Occipital lobe (tissue), 2 donors: Measurements from ENCODE around the gene CYP2E1. TPM values are rescaled to one million over a fixed set of nuclear protein-coding genes. Genes with fewer than 3 reads are reported as not detected.
"Not testable (repeated sequence)": the region's sequence is repeated elsewhere in the genome, so short reads cannot be mapped to it uniquely, and the experiment has no call there.

ENCODE experiments used
- DNase-seq: peaks from one replicate; lab custom pipeline; 2025; lab: John Stamatoyannopoulos, UW
- total RNA-seq: library from RNA; depleted of rRNA; stranded (reverse); fragments of >200 nt; gene quantifications from one replicate; pipeline ENCODE4 v1.2.3, GENCODE V29; 2014

Gene CYP2E1
- 10.5 TPM for total RNA-seq

GRCh38 chr10:133526957-133527588 is at the start of gene CYP2E1:
Gene CYP2E1, plus strand, starts transcription at chr10:133527363. Its CDS starts 33 bp downstream, at chr10:133527396.
- DNase-seq = no peak

GRCh38 chr10:133481086-133481643 is 46.0 kb upstream of the CYP2E1 start:
- no peak for DNase-seq

GRCh38 chr10:133481657-133482056 is 45.5 kb upstream of the CYP2E1 start:
- DNase-seq = no peak

- no peak for DNase-seq
Measured at GRCh38 chr10:133484818-133485217, 42.3 kb upstream of the CYP2E1 start.

GRCh38 chr10:133487085-133487484 is 40.1 kb upstream of the CYP2E1 start:
- no peak for DNase-seq

GRCh38 chr10:133488354-133488753 is 38.8 kb upstream of the CYP2E1 start:
- DNase-seq = no peak

GRCh38 chr10:133489816-133490588 is 37.2 kb upstream of the CYP2E1 start:
- no peak for DNase-seq

GRCh38 chr10:133493562-133493961 is 33.6 kb upstream of the CYP2E1 start:
- not testable (repeated sequence) for DNase-seq

GRCh38 chr10:133497363-133497762 is 29.8 kb upstream of the CYP2E1 start:
- not testable (repeated sequence) for DNase-seq

- DNase-seq = not testable (repeated sequence)
Measured at GRCh38 chr10:133499176-133499575, 28.0 kb upstream of the CYP2E1 start.

GRCh38 chr10:133500897-133501296 is 26.3 kb upstream of the CYP2E1 start:
- DNase-seq = not testable (repeated sequence)

GRCh38 chr10:133509700-133510099 is 17.5 kb upstream of the CYP2E1 start:
- no peak for DNase-seq

GRCh38 chr10:133511408-133511807 is 15.8 kb upstream of the CYP2E1 start:
- DNase-seq = no peak

GRCh38 chr10:133511907-133512528 is 15.1 kb upstream of the CYP2E1 start:
- DNase-seq = no peak

GRCh38 chr10:133515471-133515870 is 11.7 kb upstream of the CYP2E1 start:
- DNase-seq = no peak

GRCh38 chr10:133516057-133516456 is 11.1 kb upstream of the CYP2E1 start:
- DNase-seq = no peak

GRCh38 chr10:133518517-133518916 is 8.6 kb upstream of the CYP2E1 start:
- not testable (repeated sequence) for DNase-seq

GRCh38 chr10:133520193-133520738 is 6.9 kb upstream of the CYP2E1 start:
- DNase-seq = peak; percentile 67

GRCh38 chr10:133523631-133524203 is 3.4 kb upstream of the CYP2E1 start:
- DNase-seq = no peak

- no peak for DNase-seq
Measured at GRCh38 chr10:133525444-133525843, 1.7 kb upstream of the CYP2E1 start.

GRCh38 chr10:133527771-133528271 is 658 bp downstream of the CYP2E1 start:
- DNase-seq = no peak
